ENCODE measurements around the gene SLC26A1. TPM values are rescaled to one million over a fixed set of nuclear protein-coding genes. Genes with fewer than 3 reads are reported as not detected.

Gene SLC26A1
- polyA plus RNA-seq, 1 donor (not counting 4 experiments of a cell fraction or from before 2014, with no cell fraction given), result not detected

DNA sequence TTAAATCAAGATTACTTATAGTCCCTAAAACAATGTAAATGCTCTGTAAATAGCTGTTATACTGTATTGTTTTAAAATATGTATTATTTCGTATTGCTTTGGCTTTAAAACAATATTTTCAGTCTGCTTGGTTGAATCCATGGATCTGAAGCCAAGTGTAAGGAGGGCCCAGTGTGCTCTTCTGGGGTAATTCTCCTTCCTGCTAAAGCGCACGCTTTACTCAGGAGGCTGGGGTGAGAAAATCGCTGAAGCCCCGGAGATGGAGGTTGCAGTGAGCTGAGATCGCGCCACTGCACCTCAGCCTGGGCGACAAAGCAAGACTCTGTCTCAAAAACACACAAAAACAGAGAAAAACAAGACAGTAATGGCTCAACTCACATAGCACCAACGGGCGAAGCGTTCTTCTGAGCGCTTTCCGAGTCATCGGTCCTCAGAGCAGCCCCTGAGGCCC is 6.8 kb downstream of the SLC26A1 start:
- no peak overlapping the region for H3K27ac ChIP-seq (ENCODE audit: control insufficient read depth, insufficient read depth, low read length)
- H3K4me1 ChIP-seq (ENCODE audit: control insufficient read depth, extremely low read depth, insufficient read depth, low read length), result peaks cover 11% of the 10 kb centered on the region
- dilution Hi-C loops (cut with MboI; ENCODE audit: extremely low pct_ligation_motif_present, low sequenced_read_pairs), result no loop called here
- no peaks in the 10 kb centered on the region for H3K79me2 ChIP-seq (ENCODE audit: control insufficient read depth, insufficient read depth, low read length)
- no peak overlapping the region for H3K9ac ChIP-seq (ENCODE audit: control insufficient read depth, extremely low read depth, insufficient read depth, low read length)
- peak overlapping the region; percentile 27 to 70 (median 53) for H3K4me3 ChIP-seq (ENCODE audit: control insufficient read depth in 2 of 3, extremely low read depth in 1 of 3, insufficient read depth in 2 of 3, low read depth in 1 of 3, low read length in 3 of 3)
- FAIRE-seq (no peak), DNase-seq (ENCODE audit: low read depth, low spot score) (no peak)
- no peaks in the 10 kb centered on the region for H3K9me3 ChIP-seq (ENCODE audit: control insufficient read depth, low read depth, low read length)
- H2AFZ ChIP-seq (ENCODE audit: control insufficient read depth, low read length), result peak overlapping the region; percentile 84
- H3K27me3 ChIP-seq (ENCODE audit: control insufficient read depth, extremely low read depth, insufficient read depth, low read length), result no peaks in the 10 kb centered on the region
- no peaks in the 10 kb centered on the region for H3K36me3 ChIP-seq (ENCODE audit: control insufficient read depth in 2 of 2, extremely low read depth in 1 of 2, insufficient read depth in 2 of 2, low read length in 2 of 2)
- TF ChIP-seq EZH2 (IDR thresholded peaks at IDR 0.05; ENCODE audit: low read length), result no peak
- TF ChIP-seq, protein P1, sequence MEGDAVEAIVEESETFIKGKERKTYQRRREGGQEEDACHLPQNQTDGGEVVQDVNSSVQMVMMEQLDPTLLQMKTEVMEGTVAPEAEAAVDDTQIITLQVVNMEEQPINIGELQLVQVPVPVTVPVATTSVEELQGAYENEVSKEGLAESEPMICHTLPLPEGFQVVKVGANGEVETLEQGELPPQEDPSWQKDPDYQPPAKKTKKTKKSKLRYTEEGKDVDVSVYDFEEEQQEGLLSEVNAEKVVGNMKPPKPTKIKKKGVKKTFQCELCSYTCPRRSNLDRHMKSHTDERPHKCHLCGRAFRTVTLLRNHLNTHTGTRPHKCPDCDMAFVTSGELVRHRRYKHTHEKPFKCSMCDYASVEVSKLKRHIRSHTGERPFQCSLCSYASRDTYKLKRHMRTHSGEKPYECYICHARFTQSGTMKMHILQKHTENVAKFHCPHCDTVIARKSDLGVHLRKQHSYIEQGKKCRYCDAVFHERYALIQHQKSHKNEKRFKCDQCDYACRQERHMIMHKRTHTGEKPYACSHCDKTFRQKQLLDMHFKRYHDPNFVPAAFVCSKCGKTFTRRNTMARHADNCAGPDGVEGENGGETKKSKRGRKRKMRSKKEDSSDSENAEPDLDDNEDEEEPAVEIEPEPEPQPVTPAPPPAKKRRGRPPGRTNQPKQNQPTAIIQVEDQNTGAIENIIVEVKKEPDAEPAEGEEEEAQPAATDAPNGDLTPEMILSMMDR (optimal IDR thresholded peaks at IDR 0.05 in 1 of 3, IDR thresholded peaks at IDR 0.05 in 1 of 3, conservative IDR thresholded peaks at IDR 0.05 in 1 of 3; ENCODE audit: extremely low read depth in 1 of 3, insufficient read depth in 2 of 3, low read length in 3 of 3), result no peak
- peak overlapping the region; percentile 82 for H3K4me2 ChIP-seq (ENCODE audit: control insufficient read depth, extremely low read depth, insufficient read depth, low read depth, low read length)
- no peaks in the 10 kb centered on the region for H3K9me1 ChIP-seq (ENCODE audit: control insufficient read depth, extremely low read depth, insufficient read depth, low read length)
- H4K20me1 ChIP-seq (ENCODE audit: control insufficient read depth, extremely low read depth, insufficient read depth, low read length), result no peaks in the 10 kb centered on the region

DNA sequence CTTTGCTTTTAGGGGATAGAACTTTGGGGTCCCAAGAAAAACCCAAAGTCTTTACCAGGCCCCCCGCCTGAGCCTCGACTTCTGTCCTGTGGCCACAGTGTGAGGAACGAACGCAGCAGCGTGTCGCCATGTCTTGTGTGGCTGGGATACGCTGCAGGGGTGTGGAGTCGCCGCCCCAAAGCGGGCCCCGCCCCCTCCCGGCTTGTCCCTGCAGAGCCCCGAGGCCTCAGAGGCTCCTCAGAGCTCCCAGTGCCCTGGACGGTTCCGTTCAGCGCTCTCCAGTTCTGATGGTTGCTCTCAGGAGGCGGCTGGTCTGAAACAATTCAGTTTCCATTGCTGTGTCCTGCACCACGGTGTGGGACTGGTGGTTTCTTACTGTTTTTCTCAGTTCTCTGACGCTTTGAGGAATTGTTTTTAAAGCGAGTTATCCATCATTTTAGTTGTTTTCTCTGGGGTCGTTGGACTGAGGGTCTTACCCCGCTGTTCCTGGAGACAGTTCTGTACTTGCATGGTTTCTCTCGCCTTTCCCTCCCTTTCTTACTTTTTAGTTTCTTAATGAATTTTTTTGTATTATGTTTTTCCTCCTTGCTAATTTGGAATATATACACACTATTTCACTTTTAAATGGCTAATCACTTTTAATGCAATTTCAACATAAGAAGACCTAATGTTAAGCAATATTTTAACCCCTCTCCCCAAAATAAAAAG is 7.9 kb downstream of the SLC26A1 start:
- Histone ChIP-seq H3K79me2 (ENCODE audit: control insufficient read depth, insufficient read depth, low read length) (no peaks in the 10 kb centered on the region), H3K27me3 (ENCODE audit: control insufficient read depth, extremely low read depth, insufficient read depth, low read length) (no peaks in the 10 kb centered on the region), H3K4me3 (ENCODE audit: control insufficient read depth in 2 of 3, extremely low read depth in 1 of 3, insufficient read depth in 2 of 3, low read depth in 1 of 3, low read length in 3 of 3) (peak overlapping the region in 1 of 3 experiments; percentile 7), H3K4me2 (ENCODE audit: control insufficient read depth, extremely low read depth, insufficient read depth, low read depth, low read length) (peak overlapping the region; percentile 75), H2AFZ (ENCODE audit: control insufficient read depth, low read length) (peak overlapping the region; percentile 75), H3K9me3 (ENCODE audit: control insufficient read depth, low read depth, low read length) (no peaks in the 10 kb centered on the region), H3K36me3 (ENCODE audit: control insufficient read depth in 2 of 2, extremely low read depth in 1 of 2, insufficient read depth in 2 of 2, low read length in 2 of 2) (no peaks in the 10 kb centered on the region), H4K20me1 (ENCODE audit: control insufficient read depth, extremely low read depth, insufficient read depth, low read length) (no peaks in the 10 kb centered on the region), H3K9me1 (ENCODE audit: control insufficient read depth, extremely low read depth, insufficient read depth, low read length) (no peaks in the 10 kb centered on the region), H3K9ac (ENCODE audit: control insufficient read depth, extremely low read depth, insufficient read depth, low read length) (no peak overlapping the region), H3K27ac (ENCODE audit: control insufficient read depth, insufficient read depth, low read length) (no peak overlapping the region), H3K4me1 (ENCODE audit: control insufficient read depth, extremely low read depth, insufficient read depth, low read length) (peaks cover 11% of the 10 kb centered on the region)
- dilution Hi-C loops (cut with MboI; ENCODE audit: extremely low pct_ligation_motif_present, low sequenced_read_pairs), result no loop called here
- DNase-seq (ENCODE audit: low read depth, low spot score) (no peak), FAIRE-seq (no peak)
- no peak for TF ChIP-seq EZH2 (IDR thresholded peaks at IDR 0.05; ENCODE audit: low read length)
- TF ChIP-seq, protein P1 (optimal IDR thresholded peaks at IDR 0.05 in 1 of 3, IDR thresholded peaks at IDR 0.05 in 1 of 3, conservative IDR thresholded peaks at IDR 0.05 in 1 of 3; ENCODE audit: extremely low read depth in 1 of 3, insufficient read depth in 2 of 3, low read length in 3 of 3), result no peak
